Lower leg skin (tissue), 3 donors: ENCODE measurements around the gene ACAT2.

Experiments
- CTCF ChIP-seq, 3 donors: fragments of 450-650 bp; IDR thresholded peaks; one replicate each; pipeline ENCODE4 v1.5.1; 2016; ENCODE audit warnings: antibody characterized with exemption in 3 of 3, mild to moderate bottlenecking in 3 of 3, moderate library complexity in 2 of 3
- POLR2A ChIP-seq, 2 donors: fragments of 450-650 bp; IDR thresholded peaks; one replicate each; pipeline ENCODE4 v1.6.1; 2016 to 2017; ENCODE audit warnings: antibody characterized with exemption in 2 of 2, mild to moderate bottlenecking in 1 of 2, moderate library complexity in 1 of 2

GRCh38 chr6:159804504-159804903 lies 42.7 kb downstream of the ACAT2 start:
- no peak for TF ChIP-seq CTCF (IDR thresholded peaks at IDR 0.05)
- no peak for TF ChIP-seq POLR2A (IDR thresholded peaks at IDR 0.05)
